RPMI8226 (cell line): ENCODE measurements around the gene RALY.
A peak's percentile ranks its signal among the peaks of the same experiment; 100 is the strongest.

Experiments used
- DNase-seq: peaks from one replicate; pipeline ENCODE4 v3.0.0-alpha.2; 2015

Gene RALY

DNA sequence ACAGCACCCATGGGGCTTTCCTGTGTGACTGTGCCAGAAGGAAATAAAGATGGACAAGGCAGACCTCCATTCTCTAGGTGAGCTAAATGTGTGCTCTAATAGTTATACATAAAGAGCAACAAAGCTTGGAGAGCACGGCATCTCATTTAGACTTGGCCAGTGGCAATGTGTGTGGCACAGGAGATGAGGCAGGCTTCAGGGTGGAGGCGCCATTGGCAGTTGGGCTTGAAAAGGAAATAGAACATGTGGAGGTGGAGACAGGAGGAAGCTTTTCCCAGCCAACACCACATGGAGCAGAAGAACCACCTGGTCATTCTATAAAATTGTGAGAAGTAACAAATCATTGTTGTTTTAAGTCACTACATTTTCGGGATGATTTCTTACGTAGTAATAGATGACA, 3.6 kb upstream of the RALY start:
- DNase-seq: no peak

DNA sequence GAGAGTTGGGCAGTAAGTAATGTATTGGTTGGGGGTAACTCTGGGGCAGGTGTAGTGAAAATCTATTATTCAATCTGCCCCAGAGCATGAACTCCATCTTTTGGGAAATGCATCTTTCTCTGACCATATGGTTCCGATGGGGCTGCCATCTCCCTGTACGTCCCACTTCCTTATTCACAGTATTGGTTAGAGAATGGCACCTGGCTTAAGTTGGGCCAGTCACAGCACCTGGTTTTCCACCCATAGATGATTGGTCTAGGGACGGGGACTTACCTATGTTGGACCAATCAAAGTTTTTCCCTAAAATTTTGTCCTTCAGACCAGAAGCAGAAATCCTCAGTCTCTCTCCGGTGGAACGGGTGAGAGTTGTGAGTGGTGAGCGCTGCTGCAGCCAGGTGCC, 2.2 kb upstream of the RALY start:
- no peak for DNase-seq

DNA sequence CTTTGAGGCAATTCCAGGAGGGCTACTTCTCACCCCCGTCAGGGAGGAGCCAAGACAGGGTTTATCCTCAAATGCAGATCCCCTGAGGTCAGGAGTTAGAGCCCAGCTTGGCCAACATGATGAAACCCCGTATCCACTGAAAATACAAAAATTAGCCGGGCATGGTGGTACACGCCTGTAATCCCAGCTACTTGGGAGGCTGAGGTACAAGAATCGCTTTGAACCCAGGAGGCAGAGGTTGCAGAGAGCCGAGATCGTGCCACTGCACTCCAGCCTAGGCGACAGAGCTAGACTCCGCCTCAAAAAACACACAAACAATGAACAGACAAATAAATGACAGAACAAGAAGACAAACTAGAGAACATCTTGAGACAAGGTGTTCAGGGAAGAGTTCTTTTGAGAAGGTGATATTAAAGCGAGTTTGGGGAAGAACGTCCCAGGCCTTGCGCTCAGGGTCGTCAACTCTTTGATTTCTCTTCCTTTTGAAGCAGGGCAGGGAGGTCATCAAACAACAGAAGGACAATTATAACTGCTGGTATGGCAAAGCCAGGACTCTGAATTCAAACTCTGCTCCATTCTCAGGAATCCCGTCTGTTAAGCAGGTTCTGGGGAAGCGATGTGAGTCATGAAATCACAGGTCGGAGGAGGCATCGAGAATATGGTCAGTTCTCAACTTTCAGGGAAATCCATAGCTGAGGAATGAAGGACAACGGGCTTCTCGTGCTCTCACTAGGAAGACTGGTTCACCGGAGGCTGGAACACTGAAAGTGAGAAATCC, 1.4 kb upstream of the RALY start:
- DNase-seq: peak; percentile 15

DNA sequence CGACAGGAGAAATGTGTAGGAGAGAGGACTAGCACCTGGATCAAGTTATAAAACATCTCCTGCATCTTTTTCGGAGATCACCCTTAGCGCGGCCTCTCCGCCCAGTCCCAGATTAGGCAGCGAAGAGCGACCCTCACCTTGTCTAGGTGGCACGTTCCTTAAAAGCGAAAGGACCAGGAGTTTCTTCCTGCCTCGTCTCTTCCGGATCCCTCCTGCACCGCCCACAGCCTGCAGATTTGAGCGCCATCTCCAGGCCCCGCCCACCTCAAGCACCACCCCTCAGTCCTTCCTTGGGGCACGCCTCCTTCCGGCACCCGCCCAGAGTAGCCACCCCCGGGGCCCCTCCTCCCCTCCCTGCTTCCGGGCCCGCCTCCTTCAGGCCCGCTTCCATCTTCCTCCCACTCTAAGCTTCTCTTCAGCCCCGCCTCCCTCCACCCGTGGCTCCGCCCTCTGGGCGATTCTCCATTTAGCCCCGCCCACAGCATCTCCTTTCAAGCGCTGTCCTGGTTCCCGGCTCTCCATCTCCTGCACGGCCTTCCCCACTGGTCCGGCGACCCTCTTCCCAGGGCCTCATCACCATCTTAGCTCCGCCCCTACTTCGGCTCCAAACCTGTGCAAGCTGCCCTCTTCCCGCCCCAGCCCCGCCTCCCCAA, 662 bp upstream of the RALY start:
- peak; percentile 98 for DNase-seq

DNA sequence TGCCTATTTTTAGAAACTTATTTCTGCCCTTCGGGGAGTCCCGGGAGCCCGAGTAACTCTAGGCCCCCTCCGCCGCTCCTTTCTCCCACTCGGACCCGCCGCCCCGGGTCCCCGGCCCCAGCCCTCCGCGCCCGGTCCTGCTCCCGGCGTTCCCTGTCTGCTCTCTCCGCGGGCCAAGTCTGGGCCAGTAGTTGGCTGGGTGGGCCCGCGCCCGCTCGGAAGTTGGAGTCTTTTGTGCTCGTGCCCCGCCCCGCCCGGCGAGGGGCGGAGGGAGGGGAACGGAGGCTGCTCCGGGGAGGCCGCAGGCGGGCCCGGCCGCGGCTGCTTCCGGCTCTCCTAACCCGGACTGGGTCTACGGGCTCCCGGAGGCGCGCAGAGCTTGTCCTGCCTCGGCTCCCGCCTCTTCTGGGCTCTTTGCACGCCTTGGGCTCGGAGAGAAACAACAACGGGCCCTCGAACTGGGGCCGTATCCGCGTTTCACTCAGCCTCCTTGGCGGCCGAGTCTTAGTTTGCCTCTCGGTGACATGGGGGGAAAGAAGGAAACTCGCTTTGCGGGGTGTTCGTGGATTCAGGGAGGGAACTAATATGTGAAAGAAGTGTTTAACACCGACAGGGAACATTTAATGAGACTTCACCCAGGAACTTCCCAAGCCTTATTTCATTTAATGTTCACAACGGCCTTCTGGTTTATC, 657 bp downstream of the RALY start:
- DNase-seq: peak; percentile 86

DNA sequence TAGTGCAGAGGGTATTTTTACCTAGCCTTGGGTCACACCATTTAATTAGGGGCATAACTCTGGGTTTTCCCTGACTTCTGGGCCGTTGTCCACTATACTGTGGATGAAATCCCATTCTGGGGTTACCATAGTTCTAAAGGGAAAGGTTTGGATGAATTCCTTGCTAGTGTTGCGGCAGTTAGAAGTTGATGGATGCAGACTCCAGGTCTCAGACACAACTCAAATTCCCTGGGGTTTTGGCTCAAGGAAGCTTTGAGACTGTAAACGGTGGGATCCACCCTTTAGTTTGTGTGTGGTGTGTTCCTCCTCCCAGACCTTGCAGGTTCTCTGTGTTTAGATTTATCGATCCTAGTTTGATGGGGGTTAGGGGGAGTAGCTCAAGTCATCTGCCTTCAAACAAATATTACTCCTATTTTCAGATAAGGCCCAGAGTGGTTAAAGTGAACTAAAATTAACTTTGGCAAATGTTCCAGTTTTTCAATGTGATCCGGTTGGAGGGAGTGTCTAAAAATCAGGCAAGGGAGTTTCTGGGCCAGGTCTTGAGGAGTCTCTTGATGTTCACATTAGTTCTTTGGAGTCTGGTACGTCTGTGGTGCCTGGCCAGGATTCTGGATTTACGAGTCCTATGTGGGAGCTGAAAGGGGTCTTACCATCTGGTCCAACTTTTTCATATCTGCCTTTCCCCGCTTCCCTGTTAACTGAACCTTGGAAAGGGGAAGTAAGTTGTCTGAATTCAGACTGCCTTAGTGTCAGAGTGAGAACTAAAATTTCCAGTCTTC, 1.5 kb downstream of the RALY start:
- DNase-seq: peak; percentile 13

DNA sequence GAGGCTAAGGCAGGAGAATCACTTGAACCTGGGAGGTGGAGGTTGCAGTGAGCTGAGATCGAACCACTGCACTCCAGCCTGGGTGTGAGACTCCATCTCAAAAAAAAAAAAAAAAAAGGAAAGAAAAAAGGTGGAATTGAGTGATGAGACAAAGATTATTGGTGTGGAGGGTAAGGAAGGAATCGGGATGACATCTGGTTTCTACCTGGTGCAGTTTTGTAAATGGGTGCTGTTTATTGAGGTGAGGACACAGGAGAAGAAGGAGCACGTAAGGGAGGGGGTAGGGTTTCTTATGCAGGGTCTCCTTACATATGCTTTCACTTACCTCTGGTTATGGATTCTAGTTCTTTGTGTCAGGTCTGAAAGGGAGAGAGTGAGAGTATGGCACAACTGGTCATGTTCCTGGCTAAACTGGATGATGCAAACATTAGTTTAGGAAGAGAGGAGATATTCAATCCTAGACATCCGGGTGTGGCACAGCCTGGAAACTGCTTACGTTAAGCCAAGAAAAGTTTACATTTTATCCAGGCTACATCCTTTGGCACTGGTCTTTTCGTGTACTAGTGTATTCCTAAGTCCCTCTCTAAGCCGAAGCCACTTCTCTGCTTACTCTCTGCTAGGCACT, 5.4 kb downstream of the RALY start:
- no peak for DNase-seq

DNA sequence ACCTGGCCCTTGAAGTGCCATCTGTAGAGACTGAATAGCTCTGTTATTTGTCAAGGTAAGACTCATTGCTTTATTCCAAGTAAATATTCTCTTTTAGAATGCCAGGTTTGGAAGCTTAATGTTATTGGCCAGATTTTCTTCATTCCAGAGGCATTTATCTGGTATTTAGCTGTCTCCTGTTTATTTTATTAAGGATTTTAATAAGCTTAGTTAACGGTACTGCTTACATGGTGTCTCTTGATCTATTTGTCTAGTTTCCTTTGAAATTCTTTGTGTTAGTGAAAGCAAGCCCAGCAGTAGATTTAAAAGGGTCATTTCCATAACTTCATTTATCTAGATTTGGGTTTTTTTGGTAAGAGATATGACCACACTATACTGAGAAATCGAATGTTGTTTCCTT, 7.7 kb downstream of the RALY start:
- DNase-seq: no peak

DNA sequence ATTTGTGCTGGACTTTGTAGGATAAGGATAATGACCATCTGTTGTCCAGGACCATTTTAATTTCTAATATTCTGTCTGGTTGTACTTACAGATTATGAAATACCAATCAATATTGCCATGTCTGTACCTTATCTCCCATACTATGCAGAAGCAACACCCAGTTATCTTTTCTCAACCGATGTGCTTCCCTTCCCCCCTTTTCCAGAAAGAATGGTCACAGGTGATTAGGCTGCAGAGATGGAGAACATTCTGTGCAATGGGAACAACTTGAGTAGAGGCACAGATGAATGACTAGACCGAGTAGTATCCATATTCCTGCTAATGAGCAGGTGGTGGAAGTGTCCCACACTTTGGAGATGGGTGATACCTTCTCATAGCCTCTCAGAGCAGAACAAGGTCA, 10.5 kb downstream of the RALY start:
- no peak for DNase-seq

DNA sequence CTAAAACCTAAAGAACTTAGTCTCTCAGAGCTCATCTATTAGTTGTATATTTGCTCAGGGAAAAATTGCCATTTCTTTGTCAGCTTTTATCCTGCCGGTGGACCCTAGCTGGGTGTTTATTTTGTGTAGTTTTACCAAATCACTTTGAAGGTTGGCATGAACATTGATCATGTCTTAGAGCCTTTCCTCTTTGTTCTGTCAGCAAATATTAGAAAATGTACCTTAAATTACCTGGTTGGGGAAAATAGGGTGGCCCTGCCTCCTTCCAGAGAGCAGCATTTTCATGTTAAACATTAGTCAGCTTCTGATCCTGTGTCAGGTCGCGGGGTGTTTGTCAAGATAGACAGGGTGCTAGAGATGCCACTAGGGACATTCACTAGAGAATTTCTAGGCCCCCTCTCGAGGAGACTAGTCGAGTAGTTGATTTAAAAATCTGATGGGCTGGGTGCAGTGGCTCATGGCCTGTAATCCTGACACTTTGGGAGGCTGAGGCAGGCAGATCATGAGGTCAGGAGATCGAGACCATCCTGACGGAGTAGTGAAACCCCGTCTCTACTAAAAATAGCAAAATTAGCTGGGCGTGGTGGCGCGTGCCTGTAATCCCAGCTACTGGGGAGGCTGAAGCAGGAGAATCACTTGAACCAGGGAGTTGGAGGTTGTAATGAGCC, 11.2 kb downstream of the RALY start:
- no peak for DNase-seq

DNA sequence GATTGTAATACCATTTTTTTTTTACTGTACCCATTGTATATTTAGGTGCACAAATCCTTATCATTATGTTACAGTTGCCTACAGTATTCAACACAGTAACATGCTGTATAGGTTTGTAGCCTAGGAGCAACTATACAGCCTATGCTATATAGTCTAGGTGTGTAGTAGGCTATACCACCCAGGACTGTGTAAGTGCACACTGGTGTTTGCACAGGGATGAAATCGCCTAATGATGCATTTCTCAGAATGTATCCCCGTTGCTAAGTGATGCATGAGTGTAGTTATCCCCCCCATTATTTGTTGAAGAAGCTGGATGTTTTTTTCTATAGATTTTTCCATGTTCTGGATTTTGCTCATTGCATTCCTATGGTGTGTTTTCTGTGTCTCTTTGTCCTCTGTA, 12.9 kb downstream of the RALY start:
- no peak for DNase-seq

DNA sequence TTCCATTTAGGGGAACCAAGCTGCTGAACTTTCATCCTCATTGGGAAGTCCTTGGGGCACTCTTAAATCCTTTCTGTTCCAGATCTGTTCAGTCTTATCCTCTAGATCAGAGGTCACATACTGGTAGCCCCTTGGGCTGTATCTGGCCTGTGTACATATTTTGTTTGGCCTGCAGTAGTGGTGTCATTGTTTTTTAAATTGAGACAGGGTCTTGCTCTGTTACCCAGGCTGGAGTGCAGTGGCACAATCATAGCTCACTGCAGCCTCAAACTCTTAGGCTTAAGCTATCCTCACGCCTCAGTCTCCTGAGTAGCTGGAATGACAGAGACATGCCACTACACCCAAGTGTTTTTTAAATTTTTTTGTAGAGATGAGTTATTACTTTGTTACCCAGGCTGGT, 14.8 kb downstream of the RALY start:
- no peak for DNase-seq

DNA sequence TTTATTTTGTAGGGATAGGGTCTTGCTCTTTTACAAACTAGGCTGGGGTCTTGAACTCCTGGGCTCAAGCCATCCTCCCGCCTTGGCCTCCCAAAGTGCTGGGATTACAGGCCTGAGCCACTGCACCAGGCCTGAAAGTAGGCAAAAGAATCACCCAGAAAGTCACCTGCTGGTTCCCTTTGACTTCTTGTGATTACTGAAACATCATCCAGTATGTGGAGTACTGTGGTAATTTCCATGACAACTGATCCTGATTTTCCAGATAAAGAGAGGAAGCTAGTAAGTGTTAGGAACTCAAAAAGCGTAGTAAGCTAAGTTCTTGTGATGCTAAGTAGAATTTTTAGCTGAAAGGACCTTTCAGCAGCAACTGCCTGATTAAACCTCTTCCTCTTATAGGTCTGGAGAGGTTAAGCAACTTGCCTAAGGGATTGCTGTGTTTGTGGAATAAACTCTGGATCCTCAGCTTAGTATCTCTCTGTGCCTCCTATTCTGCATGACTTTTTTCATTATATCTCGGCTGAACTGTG, 16.8 kb downstream of the RALY start:
- no peak for DNase-seq

DNA sequence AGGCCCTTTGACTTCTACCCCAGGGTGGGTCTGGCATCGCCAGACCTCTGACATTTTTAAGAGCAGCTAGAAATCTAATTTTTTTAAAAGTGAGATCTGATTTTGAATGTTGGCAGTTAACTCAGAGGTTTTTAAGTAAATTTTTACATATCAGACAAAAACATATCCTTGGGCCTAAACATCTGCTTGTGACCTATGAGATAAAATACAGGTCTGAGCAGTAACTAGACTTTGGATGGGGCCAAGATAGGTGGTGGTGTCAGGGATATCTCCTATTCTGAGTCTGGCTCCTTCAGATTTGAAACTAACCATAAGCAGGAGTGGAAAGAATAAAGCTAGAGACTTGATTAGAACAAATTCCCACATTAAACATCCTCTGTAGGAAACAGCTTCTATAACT, 17.6 kb downstream of the RALY start:
- no peak for DNase-seq

DNA sequence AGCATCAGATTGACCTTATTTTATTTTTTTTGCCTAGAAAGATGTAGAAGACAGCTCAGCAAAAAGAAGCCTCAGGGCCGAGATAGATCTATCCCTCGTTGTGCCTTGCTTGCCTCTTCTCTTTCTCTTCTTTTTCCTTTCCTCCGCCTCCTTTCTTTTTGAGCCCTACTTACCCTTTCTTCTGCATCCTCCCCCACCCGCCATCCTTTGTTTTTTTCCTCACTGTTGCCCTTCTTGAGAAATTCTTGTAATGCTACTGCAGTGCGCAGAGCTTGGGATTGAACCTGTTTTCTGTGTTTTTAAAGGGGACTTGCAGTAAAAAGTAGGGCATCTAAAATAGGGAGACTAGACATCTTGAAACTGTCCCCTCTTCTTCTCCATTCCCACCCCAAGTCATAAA, 18.6 kb downstream of the RALY start:
- DNase-seq: no peak

DNA sequence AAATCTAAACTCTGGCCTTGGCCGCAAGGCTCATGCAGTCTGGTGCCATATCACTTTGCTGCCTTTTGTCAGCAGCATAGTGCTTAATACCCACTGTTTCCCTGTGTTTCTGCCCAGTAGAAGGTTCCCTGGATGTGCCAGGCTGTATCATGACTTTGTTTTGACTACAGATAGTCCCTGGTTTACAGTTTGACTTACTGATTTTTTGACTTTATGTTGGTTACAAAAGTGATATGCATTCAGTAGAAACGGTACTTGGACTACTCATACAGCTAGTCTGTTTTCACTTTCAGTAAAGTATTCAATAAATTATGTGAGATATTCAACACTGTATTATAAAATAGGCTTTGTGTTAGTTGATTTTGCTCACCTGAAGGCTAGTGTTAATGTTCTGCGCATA, 19.0 kb downstream of the RALY start:
- DNase-seq: no peak

DNA sequence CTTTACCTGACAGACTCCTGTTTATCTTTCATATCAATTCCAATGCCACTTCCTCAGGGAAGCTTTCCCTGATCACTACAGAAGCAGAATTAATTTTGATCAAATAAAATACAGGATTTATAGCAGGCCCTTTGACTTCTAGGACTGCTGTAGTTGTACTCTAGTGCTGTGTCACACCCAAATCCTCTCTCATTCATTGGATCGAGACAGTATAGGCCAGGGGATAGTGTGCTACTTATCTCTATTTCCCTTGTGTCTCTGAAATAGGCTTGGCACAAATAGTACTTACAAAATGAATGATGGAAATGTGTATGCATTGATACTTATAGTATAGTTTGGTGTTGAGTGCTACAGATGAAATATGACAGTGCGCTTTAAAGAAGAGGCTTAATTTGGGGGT, 19.8 kb downstream of the RALY start:
- DNase-seq: no peak

DNA sequence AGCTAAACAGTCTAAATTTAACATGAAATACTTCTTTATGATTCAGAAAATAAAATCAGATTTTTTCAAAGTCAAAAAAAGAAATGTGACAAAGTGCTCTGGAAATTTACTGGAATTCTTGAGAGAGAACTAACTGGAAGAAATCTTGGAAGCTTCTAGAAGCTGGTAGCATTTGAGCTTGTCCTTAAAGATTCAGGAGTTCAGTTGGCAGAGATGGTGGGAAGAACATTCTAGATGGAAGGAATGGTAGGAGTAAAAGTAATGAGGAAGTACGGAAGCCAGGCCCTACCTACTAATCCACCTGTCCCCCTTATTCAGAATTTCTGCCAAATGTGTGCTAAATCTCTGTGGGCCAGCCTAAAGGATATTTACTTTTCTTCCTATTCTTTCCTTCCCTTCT, 21.2 kb downstream of the RALY start:
- no peak for DNase-seq

DNA sequence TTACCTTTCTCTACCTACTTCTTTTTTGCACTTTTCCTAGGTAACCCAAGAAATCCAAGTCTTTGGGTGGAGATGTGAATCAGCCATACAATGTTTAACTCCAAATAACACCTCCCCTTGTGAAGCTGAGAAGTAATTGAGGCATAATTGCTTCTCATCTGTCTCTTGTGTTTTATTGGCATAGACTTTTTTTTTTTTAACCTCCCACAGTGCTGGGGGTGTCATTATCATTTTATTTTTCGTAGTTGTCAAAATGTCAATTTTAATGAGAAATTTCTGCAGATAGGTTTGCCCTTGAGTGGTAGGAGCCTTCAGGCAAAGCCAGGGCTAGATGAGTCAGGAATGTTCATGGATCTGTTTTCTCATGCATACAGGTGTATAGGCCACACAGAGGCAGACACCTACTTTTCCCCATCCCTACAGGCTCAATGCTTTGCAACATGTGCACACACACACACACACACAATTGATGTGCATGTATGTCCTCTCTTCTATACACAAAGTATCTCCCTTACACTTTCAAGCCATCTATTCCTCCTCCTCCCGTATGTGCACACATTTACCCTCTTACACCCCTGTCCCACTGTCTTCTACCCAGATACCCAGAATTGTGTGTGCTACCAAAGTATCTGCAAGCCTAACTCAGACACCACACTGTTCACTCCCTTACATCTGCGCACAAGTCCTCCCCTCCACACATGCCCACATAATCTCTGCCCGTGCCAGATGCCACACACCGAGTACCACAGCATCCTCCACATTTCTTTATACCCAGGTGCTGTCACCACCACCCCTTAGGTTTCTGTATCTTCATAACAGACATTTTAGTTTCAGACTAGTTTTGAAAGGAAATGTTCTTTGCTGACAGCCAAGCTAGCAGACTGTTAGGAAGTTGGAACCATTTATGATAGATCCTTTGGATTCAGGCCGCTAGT, 22.0 kb downstream of the RALY start:
- no peak for DNase-seq

DNA sequence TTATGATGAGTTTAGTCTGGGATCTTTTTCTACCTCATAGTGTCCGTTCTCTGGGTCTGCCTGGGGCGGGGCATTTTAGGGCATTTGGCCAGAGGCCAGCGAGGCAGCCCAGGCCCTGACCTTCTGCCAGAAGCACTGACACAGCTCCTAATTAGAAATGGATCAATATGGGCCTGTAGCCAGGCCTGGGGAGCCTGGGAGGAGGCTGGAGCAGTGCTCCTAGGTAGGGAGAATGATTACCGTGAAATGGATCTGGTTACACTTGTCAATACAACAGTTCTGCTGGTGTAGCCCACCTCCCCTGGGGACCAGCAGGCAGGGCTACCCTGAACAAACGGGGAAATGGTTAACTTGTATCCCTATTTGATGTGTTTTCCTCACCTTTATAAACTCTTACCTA, 23.0 kb downstream of the RALY start:
- DNase-seq: no peak

DNA sequence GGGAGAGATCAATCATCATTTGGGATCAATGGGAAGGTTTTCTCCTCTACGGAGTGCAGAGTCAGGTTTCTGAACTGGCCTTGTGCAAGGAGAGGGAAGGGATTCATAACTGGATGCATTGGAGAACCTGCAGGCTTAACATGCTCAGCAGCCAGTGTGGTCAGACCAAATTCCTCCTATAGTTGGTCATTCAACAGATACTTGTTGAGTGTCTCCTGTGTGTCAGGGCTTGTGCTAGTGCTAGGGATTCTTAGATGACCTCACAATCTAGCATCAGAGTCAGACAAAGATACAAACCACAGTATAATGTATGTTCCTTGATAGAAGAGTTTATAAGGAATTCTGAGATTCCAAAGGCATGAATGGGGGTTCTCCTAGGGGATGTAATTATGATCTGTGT, 23.9 kb downstream of the RALY start:
- no peak for DNase-seq
